Measurements from ENCODE around the gene IFNA16.
"Not testable (repeated sequence)": the region's sequence is repeated elsewhere in the genome, so short reads cannot be mapped to it uniquely, and the experiment has no call there.

Gene IFNA16

DNA sequence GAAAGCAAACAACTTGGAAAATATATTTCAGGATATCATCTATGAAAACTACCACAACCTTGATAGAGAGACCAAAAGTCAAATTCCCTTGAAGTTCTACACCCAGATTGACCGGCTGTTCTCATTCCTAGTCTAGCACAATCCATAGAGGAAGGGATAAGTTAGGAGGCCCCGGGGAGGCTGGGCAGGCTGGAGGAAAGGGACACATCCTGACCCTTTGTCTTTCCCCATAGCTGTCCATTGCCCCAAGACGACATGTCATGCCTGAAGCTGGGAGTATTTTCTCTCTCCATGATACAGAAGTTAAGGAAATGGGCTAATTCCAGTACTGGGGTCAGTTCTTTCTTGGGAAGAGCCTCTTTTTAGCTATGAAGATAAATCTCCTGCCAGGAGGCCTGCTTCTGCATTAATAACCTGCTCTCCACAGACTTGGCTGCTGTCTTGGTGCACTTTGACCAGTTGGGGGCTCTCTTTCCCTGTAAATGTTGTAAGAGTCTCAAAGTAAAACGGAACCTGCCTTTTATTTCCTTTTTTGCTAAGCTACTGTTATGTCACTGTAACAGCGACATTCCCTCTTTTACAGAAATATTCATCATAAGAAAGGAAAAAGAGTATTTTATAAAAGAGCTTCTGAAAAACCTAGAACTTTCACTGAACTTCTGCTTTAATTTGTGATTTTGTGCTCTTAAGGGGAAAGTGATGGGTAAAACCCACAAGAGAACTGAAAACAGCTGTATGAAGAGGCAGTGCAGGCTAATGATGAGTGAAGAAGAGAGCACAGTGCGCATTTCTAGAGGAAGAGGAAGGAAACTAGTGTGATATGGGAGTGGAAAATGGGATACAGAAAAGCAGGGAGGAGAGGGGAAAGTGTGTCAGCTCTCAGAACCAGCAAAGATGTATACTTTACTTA is 22.0 kb downstream of the IFNA16 start:
- not testable (repeated sequence) for DNase-seq (ENCODE audit: low read depth)

DNA sequence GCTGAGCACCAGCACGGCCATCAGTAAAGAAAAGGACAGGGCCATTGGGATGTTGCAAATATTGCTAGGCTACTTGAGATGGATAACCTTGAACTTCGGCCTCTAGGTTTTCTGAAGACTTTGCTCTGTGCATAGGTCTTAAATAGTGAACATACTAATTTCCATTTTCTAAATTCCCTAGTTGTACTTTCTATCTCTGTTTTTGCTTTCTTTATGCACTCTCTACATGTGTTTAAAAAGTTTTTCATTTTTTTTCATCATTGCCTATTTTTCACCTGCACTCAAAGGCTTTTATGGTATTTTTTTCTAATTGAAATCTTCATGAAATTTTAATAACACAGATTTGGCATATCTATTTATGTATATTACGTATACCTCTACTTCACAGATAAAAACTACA is 29.6 kb downstream of the IFNA16 start, which contains the start of gene IFNA4:
Gene IFNA4 (minus strand): TSS at position 101 of the 400 bp plus-strand sequence. CDS start 56 bp downstream, at position 45.
- DNase-seq (ENCODE audit: low read depth), result not testable (repeated sequence)

GRCh38 chr9:21182810-21183736 is 34.0 kb downstream of the IFNA16 start:
- DNase-seq (ENCODE audit: low read depth), result not testable (repeated sequence)

DNA sequence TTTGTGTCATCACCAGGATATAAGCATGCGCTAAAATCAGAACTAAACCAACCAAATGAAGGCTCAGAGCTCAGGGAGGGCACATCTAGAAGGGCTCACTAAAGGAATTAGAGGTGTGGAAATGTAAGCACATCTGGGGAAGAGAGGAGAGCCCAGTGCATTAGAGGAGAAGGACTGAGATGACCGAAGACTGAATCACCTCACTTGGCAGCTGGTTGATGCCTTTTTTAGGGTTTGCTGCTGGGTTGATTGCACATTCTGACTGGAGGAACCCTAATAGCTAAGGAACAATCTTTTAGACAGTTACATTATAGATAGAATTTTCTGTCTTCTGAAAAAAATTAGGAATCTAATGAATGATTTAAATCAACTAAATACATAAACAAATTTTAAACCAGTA is 42.4 kb downstream of the IFNA16 start:
- no peak for DNase-seq (ENCODE audit: low read depth)

DNA sequence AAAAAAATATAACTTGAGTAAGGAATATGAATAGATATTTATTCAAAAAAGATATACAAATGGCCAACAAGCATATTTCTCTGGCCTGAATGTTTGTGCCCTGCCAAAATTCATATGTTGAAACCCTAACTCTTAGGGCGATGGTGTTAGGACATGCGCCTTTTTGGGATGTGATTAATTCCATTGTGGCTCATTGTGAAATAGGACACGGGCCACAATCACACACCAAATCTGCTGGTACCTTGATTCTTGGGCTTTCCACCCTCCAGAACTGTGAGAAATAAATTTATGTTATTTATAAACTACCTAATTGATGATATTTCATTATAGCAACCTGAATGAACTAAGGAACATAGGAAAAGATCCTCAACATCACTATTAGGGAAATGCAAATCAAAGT is 45.0 kb downstream of the IFNA16 start:
- DNase-seq (ENCODE audit: low read depth), result no peak

DNA sequence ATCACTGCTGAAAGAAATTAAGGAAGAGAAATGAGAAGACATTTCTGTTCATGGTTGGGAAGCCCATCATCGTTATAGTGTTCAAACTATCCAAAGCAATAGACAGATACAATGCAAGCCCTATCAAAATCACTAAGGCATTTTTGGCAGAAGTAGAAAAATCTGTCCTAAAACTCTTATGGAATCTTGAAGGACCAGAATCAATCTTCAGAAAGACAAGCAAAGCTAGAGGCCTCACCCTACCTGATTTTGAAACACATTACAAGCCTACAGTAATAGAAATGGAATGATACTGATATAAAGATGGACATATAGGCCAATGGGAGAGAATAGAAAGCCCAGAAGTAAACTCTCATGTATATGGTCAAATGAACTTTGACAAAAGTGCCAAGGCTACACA is 45.8 kb downstream of the IFNA16 start:
- DNase-seq (ENCODE audit: low read depth), result no peak

GRCh38 chr9:21166560-21166959 is 50.6 kb downstream of the IFNA16 start, which contains the start of gene IFNA21:
IFNA21 (minus strand) TSS chr9:21166660; CDS start chr9:21166612, 48 bp downstream.
- not testable (repeated sequence) for DNase-seq (ENCODE audit: low read depth)

Measured in CMK (cell line).